HG02981 (cell line): Measurements from ENCODE around the gene FAM8A1.

Experiments used
- ATAC-seq: cut with Tn5 transposase; IDR thresholded peaks from one replicate; pipeline ENCODE4 v1.9.1; 2021; ENCODE audit warnings: mild to moderate bottlenecking, moderate library complexity; ENCODE audit not compliant: unreplicated experiment

Gene FAM8A1

DNA sequence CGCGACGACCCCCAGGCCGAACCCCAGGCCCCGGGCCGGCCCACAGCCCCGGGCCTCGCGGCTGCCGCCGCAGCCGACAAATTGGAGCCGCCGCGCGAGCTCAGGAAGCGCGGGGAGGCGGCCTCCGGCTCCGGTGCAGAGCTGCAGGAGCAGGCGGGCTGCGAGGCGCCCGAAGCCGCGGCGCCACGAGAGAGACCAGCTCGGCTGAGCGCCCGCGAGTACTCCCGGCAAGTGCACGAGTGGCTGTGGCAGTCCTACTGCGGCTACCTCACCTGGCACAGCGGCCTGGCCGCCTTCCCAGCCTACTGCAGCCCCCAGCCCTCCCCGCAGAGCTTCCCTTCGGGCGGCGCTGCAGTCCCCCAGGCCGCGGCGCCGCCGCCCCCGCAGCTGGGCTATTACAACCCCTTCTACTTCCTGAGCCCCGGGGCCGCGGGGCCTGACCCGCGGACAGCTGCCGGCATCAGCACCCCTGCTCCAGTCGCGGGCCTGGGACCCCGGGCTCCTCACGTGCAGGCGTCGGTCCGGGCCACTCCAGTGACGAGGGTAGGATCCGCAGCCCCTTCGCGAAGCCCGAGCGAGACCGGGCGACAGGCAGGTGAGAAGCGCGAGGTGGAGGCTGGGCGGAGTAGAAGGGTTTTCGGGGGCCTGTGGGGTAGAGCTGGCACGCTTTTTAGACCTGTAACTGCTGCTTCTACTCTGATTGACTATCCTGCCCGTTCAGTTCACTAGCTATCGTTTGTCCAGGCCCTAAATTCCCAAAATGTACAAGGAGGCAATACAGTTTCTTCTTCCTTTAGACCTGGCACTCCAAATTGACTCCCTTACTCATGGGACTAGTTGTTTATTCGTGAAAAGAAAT, 654 bp downstream of the FAM8A1 start:
- ATAC-seq, result peak; percentile 49

DNA sequence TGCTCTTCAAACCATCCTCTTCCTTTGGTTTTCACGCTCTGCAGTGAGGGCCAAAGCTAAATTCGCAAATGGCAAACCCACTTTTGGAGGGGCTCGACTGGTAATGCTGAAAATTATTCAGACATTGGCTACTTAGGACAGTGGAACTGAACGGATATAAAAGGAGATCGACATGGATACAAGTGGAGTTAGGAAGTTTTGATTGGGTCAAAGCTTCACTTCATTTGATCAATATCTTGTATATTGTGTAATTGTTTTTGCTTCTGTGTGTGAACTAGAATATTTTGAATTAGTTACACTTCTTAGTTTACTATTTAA, 1.2 kb downstream of the FAM8A1 start:
- ATAC-seq, result no peak

DNA sequence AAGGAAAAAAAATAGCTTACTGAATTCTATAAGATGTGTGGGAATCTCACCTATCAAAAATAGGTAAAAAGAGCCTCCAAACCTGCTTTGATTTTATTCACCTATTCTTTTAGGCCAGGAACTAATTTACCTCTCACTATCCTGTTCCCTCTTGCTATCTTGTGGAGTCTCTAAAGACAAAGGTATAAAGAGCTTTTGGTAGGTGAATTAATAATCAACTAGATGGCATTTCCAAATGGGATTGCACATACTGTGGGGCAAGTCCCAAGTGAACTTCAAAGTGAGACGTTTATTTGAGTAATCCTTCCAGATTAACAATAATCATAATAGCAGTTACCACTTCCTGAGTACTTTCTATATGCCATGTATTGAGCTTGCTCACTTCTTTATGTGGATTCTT, 2.8 kb downstream of the FAM8A1 start:
- no peak for ATAC-seq

DNA sequence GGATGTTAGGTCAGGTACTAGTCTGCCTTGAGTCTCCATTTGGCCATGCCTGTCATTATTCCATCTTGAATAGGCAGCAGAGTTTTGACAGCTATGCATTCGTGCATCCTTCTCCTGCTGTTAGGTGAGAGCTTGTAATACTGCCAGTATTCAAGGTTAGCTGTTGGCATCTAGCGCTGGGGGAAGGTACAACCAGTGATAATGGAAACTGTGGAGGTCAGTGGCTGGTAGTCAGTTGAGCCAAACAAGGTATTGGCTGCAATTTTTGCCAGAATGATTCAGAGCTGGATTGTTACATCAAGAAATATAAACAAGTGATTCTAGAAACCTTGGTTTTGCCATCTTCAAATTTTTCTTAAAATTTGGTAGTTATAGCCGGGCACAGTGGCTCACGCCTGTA, 6.5 kb downstream of the FAM8A1 start:
- no peak for ATAC-seq

DNA sequence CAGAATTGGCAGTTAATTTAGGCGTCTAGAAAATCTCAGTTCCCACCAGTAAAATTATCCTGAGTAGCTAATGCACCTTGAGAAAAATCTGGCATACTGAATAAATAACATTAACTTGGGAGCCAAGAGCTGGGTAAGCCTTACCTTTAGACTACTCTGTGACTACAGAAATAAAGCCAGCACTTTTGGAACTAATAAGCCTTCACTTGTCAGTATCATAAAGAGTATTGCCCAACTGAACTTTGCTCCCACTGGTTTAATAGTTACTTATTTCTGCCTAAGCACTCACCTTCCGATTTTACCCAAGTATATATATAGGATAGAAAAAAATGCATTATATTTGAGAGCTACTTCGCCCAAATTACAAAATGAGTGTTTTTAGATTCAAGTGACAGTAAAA, 10.7 kb downstream of the FAM8A1 start:
- ATAC-seq, result no peak

DNA sequence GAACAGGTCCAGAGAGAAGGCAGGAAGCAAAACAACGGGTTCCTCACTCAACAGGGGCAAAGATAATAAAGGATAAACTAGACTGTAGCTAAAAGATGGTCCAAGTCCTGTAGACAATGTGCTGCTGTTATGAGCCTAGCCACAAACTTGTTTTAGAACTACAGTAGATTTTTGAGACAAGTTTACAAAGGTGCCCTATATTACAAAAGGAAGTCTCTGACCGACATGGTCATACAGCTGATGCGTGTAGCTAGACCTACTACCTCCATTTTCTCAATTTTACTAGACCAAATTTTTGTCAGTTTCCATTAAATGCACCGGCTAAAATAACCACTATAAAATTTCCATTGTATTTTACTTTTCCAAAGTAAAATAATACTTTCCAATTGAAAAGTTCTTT, 11.9 kb downstream of the FAM8A1 start:
- no peak for ATAC-seq

DNA sequence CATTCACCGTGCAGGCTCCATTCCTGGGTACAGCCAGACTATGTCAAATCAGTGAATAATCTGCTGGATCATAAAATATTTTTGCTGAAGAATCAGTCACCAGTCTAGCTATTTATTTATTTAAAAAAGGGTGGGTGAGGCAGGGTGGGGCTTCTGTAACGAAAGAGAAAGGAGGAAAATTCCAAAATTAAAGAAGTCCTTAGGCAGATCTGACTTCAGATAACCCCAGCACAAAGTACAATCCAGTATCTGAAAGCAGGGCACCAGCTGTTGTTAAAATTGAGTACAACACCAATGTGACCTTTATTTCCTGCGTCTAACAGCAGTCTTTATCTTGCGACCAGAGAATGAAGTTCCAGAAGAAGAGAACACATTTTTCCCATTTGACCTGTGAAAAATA, 15.7 kb downstream of the FAM8A1 start:
- ATAC-seq, result no peak

DNA sequence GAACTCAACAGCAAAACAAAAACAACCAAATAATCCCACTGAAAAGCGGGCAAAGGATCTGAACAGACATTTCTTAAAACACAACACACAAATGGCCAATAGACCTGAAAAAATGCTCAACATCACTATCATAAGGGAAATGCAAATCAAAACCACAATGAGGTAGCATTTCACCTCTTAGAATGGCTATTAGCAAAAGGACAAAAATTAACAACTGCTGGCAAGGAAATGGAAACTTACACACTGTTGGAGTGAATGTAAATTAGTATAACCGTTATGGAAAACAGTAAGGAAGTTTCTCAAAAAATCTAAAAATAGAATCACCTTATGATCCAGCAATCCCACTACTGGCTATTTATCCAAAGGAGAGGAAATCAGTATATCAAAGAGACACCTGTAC, 20.9 kb downstream of the FAM8A1 start:
- peak; percentile 82 for ATAC-seq

DNA sequence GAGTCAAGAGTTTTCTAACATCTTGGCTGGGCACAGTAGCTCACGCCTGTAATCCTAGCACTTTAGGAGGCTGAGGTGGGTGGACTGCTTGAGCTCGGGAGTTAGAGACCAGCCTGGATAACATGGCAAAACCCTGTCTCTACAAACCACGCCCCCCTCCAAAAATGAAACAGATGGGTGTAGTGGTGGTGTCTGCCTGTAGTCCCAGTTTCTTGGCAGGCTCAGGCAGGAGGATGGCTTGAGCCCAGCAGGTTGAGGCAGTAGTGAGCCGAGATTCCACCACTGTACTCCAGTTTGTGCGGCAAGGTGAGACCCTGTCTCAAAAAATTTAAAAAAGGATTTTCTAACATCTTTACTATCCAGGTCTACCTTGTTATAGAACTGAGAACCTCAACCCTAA, 22.0 kb downstream of the FAM8A1 start:
- ATAC-seq, result no peak

DNA sequence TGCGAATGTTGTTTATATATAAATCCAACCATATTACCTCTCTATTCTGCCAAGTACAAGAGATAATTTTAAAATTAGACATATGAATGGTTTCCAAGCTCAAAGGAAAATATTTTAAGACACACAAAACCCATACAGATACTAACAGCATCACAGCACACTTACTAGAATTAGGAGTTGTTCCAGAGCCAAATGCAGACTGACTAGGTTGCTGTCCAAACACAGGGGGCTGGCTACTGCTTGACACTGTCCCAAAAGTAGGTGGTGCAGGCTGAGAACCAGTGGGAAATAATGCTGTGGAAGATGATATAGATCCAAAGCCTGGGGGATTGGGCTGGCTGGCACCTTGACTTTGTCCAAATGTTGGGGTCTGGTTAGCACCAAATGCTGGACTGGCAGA, 24.3 kb downstream of the FAM8A1 start:
- no peak for ATAC-seq

DNA sequence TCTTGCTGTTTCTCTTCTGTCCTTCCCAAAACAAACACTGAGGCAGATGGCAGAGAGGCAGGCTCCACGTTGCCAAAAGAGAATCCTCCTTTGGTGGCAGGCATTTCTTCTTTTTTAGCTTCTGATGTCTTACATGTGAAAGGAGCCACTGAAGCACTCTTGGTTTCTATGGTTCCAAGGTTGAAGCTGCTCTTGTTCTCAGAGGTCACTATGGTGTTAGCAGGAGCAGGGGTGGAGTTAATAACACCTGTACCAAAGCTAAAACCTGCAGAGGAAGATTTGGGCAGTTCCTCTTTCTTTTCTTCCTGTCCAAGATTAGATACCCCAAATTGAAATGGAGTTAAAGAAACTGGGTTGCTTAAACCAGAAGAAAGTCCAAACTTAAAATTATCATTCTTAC, 28.8 kb downstream of the FAM8A1 start:
- ATAC-seq, result peak; percentile 60

DNA sequence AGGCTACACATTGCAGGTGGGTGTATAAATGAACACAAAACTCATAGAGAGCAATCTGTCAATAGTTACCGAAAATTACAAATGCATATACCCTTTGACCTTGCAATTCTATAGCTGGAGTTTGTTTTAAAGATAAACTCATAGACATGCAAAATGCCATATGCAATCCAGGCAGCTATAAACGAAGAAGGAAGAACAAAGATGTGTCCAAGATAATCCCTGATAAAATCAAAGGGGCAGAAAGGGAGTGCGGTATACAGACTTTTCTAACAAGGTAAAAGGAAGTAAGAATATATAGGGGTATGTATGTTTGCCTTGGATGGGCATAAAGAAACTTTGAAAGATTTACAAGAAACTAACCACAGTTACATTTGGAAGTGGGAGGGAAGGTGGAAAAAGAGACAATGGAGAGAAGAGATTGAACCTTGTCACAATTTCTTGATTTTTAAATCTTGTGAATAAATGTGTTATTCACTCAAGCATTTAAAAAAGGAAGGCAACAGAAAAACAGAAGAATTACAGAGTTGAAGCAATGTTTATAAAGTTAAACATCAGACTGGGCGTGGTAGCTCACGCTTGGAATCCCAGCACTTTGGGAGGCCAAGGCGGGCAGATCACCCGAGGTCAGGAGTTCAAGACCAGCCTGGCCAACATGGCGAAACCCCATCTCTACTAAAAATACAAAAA, 29.9 kb downstream of the FAM8A1 start:
- no peak for ATAC-seq

DNA sequence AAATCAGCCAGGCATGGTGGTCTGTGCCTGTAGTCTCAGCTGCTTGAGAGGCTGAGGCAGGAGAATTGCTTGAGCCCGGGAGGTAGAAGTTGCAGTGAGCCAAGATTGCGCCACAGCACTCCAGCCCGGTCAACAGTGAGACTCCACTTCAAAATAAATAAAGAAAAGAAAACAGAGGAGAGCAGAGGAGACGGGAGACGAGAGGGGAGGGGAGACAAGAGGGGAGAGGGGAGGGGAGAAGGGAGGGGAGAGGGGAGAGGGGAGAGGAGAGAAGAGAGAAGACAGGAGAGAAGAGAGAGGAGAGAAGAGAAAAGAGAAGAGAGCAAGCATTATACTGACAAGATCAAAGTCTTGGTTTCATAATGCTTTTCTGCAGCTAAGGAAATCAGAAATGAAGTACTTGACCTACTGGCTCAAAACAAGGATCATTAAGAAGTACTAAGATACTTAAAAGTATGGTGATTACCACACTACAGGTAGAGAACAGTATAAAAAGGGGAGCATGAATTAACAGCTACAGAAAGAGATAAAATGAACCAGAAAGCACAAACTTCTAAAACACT, 30.5 kb downstream of the FAM8A1 start:
- ATAC-seq, result no peak

DNA sequence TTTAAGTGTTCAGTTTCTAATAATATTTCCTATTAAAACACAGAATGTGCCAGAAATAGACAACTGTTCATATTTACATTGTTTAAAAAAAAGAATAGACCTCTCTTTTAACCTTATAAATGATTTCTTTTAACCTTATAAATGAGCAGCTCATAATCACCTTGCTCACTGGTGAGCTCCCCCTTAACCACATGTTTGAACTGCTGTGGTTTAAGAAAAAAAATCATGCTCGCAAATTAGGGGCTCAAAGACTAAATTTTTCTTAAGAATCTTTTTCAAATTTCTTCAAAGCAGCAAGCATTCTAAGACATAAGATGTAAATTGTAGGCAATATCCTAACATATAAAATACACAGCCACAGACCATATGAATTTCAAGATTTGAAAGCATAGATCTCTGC, 32.8 kb downstream of the FAM8A1 start:
- no peak for ATAC-seq

DNA sequence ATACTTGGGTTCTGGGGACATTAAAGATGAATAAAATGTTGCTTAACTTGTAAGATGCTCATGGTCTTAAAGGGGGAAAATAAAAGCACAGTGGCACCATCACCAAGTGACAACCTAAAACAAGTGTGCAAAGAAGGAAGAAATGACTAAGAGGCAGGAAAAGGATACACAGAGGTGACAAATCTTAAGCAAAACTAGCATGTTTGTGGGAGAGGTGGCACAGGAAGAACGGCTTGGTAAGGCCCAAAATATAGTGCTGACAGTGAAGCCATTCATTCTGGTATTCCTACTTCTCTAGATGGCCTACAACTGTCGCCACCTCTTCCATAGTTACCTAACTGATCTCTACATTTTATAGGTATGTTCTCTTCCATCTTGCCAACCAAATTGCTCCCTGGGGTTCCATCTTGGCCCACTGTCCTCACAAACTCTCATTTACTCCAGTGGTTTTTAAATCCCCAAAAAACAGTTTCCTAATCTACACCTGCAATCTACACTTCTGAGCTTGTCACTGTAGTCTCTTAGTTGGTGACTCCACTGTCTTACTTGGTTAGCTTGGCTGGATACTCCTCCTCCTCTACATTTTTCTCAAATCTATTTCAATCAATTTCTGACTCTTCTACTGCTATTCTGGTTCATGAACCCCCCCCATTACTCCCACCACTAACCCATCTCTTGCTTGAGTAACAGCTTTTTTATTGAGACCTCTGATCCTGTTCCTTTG, 33.5 kb downstream of the FAM8A1 start:
- ATAC-seq, result no peak

DNA sequence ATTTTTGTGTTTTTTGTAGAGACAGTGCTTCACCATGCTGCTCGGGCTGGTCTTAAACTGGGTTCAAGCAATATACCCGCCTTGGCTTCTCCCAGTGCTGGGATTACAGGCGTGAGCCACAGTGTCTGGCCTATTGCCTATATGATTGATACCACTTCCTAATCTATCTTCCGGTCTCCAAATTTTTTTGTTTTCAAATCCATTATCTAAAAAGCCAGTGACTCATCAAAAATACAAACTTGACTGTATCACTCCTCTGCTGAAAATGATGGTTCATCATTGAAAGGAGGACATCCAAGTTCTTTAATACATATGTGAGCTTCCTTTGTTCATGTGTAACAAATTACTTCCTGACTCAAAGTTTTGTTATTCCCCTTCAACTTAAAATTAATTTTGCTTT, 35.5 kb downstream of the FAM8A1 start:
- no peak for ATAC-seq

DNA sequence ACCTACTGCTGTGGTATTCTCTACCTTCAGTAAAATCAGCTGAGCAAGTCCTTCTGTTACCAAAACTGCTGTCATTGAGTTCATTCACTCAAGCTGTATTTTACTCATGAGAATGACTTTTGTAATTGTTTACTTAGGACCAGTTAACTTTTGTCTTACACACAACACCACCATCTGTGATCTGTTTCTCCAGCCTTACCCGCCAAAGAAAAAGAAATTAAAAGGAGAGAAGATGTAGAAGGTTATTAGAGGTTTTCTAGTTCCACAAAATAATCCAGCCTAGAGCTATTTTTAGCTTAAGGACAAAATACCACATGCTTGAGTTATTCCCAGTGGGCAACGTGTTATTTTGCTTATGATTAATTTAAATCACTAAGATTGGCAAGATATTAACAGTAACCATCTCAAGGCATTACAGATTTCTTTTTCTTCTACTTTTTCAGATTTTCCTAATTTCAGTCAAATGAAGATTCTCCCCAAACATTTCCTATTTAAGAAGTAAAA, 38.2 kb downstream of the FAM8A1 start:
- ATAC-seq, result no peak

DNA sequence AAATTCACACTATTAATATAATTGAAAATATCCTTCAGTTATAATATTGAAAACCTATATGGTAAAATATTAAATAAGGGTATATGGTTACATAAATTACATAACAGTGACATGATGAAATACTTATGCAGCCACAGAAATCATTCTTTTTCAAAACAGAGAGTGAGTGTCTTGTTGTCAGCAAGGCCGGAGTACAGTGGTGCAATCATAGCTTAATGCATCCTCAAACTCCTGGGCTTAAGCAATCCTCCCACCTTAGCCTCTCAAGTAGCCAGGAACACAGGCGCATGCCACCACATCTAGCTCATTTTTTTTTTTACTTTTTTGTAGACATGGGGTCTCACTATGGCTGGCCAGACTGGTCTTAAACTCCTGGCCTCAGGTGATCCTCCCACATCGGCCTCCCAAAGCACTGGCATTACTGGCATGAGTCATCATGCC, 40.4 kb downstream of the FAM8A1 start:
- ATAC-seq, result no peak

DNA sequence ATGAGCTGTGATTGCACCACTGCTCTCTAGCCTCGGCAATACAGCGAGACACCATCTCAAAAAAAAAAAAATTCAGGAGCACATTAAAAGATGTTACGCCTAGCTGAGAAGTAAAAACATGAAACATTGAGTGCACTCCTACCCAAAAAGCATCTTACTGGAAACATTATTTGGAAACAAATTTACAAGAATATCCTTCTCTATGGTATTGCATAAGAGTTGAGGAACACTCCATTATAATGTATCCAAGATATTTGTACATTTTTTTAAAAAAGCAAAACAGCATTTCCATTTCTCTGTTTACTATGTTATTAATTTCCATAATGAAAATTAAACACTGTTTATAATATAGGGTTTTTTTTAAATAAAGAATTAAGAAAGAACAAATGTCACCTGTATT, 48.6 kb downstream of the FAM8A1 start:
- ATAC-seq, result no peak

DNA sequence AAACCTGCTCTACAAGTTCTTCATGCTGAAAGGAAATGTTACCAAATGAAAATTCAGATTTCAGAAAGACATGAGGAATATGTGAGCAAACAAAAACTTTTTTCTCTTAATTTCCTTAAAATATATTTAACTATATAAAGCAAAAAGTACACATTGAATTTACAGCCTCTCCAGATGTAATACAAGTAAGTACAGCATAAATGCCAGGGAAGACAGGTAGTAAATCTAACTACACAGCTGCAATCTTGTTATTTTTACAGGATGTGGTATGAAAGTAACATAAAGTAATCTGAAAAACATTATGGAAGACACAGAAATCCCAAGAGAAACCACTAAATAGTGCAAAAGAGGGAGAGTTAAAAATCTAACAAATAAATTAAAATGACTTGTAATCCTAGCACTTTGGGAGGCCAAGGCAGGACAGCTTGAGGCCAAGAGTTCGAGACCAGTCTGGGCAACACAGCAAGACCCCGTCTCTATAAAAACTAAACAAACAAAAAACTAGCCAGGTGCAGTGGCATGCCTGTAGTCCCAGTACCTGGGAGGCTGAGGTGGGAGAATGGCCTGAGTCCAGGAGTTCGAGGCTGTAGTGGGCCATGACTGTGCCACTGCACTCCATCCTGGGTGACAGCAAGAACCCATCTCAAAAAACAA, 50.7 kb downstream of the FAM8A1 start:
- no peak for ATAC-seq
